HG03354 (cell line): ENCODE results near the gene NAGLU.

ENCODE experiments used
- ATAC-seq: cut with Tn5 transposase; IDR thresholded peaks from one replicate; pipeline ENCODE4 v1.9.1; 2021; ENCODE audit warnings: mild to moderate bottlenecking; ENCODE audit not compliant: unreplicated experiment, poor library complexity, severe bottlenecking

Gene NAGLU

DNA sequence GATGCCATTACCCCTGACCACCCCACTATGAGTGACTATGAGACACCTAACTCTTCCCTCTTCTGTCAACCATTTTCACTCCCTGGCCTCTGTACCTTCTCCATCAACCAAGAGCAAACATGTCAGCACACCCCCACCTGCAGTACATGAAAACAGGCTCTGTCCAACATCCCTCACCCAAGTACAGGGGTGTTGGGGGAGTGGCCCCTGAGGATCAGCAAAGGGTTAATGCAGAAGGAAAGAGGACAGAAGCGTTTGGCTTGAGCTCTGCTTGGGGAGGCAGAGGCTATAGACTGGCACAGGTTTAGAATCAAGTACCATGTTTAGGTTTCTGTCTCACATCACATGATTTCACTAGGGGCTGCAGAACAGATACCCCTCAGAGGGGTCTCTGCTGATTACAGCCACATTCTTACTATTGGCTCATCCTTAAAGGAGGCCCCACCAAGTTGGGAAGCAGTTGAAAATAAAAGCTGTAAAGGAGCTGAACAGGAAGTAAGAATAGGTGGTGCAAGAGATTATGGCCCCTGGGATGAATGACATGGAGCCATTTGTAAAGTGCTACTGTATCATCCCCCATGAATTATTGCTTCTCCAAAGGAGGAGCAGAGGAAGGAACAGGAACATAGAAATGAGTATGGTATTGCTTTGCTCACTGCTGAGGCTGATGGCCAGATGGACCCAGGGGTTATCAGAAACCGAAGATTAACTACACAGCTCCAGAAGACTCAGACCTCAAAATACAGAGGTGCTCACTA is 43.9 kb downstream of the NAGLU start:
- ATAC-seq, result no peak

- ATAC-seq, result no peak
These were observed 45.8 kb downstream of the NAGLU start for GRCh38 chr17:42581744-42582270.

GRCh38 chr17:42584880-42585279 is 48.8 kb downstream of the NAGLU start:
- no peak for ATAC-seq

DNA sequence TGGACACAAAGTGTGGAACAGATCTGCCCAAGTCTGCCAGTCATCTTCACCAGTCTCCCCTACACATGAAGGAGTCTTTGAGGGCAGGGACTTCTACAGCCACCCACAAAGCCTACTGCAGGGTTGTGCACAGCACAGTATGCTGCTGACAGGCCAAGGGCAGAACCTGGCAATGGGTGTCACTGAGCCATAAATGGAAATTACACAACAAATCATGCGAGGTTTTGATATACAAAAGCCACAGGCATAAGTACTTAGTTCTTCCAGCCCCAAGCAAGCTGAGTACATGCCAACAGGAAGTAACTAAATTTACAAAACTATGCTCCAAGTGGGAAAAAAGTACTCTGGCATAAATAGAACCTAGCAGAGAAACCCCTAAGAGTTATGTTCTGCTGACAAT is 49.3 kb downstream of the NAGLU start:
- ATAC-seq, result no peak

DNA sequence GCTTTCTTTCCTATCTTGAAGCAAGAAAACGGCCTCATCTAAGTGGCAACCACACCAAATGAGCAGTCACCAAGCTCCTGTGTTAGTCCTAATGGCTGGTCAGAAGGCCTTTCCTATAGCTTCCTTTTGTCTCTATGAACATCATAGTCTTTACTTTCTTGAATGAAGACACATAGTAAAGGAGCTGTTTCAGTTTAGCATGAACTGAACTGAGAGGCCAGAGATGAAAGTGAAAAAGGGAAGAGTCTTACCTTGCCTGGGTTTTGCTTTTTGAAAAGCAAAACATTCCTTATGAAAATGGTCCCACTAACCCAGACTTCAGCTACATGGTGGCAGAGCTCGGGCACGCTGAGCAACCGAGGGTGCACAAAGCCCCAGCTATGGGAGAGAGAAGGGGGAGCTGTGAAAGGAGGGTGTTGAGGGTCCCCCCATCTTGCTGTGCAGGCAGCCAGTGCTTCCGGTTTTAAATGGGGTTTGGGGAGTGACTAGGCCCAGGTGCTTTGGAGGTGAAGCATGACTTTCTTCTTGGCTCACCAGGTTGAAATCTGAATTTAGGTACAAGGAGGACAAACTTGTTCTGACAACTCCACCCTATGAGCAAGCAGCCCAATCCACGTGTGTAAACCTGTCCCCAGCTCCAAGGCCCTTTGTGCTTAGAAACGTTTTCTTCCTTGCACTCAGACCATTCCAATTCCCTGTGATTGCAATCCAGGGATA is 50.6 kb downstream of the NAGLU start:
- ATAC-seq, result no peak

- no peak for ATAC-seq
These were observed 54.8 kb downstream of the NAGLU start for GRCh38 chr17:42590886-42591285.

- no peak for ATAC-seq
These were observed 55.4 kb downstream of the NAGLU start for GRCh38 chr17:42591411-42591810.
